ENCODE results near the gene TOM1. TPM values are rescaled to one million over a fixed set of nuclear protein-coding genes. Genes with fewer than 3 reads are reported as not detected.

TOM1 gene
- polyA plus RNA-seq (ENCODE audit: insufficient read length in 12 of 12), result 10 to 100 TPM in 11 of 12 donors, not detected in 1; 23.7 to 43.3 (median 28.9) TPM
- long read RNA-seq, donor 1, transcript TOM1-210 (15 exons, 2,389 nt), result major isoform, 7 of 20 reads
- long read RNA-seq, donor 1, partial matches to known transcripts, result 13 of 20 reads
- long read RNA-seq, donor 1, other reads (novel, unspliced or antisense), result 0 of 20 reads
- long read RNA-seq, donor 2, transcript TOM1-210 (15 exons, 2,389 nt), result major isoform, 5 of 5 reads
- long read RNA-seq, donor 2, partial matches to known transcripts, result 0 of 5 reads
- long read RNA-seq, donor 2, other reads (novel, unspliced or antisense), result 0 of 5 reads
- long read RNA-seq, donor 3, partial matches to known transcripts, result 0 of 4 reads
- long read RNA-seq, donor 3, other reads (novel, unspliced or antisense), result 0 of 4 reads
- long read RNA-seq, donor 4, partial matches to known transcripts, result 0 of 1 reads
- long read RNA-seq, donor 4, other reads (novel, unspliced or antisense), result 0 of 1 reads
- long read RNA-seq, donor 5, transcript TOM1-210 (15 exons, 2,389 nt), result major isoform, 13 of 16 reads
- long read RNA-seq, donor 5, partial matches to known transcripts, result 0 of 16 reads
- long read RNA-seq, donor 5, other reads (novel, unspliced or antisense), result 0 of 16 reads
- long read RNA-seq, donor 6, partial matches to known transcripts, result 0 of 3 reads
- long read RNA-seq, donor 6, other reads (novel, unspliced or antisense), result 0 of 3 reads
- long read RNA-seq, donor 7, partial matches to known transcripts, result 0 of 2 reads
- long read RNA-seq, donor 7, other reads (novel, unspliced or antisense), result 0 of 2 reads
- long read RNA-seq, donor 8, transcript TOM1-210 (15 exons, 2,389 nt), result major isoform, 7 of 15 reads
- long read RNA-seq, donor 8, partial matches to known transcripts, result 6 of 15 reads
- long read RNA-seq, donor 8, other reads (novel, unspliced or antisense), result 0 of 15 reads
- long read RNA-seq, donor 9, partial matches to known transcripts, result 0 of 4 reads
- long read RNA-seq, donor 9, other reads (novel, unspliced or antisense), result 0 of 4 reads
- long read RNA-seq, donor 10, partial matches to known transcripts, result 0 of 6 reads
- long read RNA-seq, donor 10, other reads (novel, unspliced or antisense), result 0 of 6 reads
- long read RNA-seq, donor 11, transcript TOM1-210 (15 exons, 2,389 nt), result major isoform, 5 of 15 reads
- long read RNA-seq, donor 11, partial matches to known transcripts, result 8 of 15 reads
- long read RNA-seq, donor 11, other reads (novel, unspliced or antisense), result 0 of 15 reads

- DNase-seq, result peak; percentile 98
These were observed at the start of gene TOM1 for GRCh38 chr22:35299673-35300499. TOM1 (plus strand) TSS chr22:35299894; CDS start chr22:35299929, 35 bp downstream.

- no peak for DNase-seq
These were observed 49.5 kb upstream of the TOM1 start for GRCh38 chr22:35250156-35250555.

- no peak for DNase-seq
These were observed 45.7 kb upstream of the TOM1 start for GRCh38 chr22:35253946-35254345.

DNA sequence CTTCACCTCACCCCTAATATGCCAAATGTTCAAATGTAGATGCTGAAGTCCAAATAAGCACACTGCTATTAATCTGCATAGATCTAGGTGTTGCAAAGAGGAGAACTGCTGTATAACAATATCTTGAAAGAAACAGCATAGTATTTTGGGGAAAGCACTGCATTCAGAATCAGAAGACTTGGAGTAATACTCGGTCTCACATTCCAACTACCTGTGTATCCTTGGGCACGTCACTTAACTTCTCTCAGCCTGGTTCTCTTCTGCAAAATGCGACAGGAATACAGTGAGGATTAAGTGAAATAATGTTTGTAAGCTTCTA is 42.7 kb upstream of the TOM1 start:
- DNase-seq, result no peak

- peak; percentile 92 for DNase-seq
These were observed 42.1 kb upstream of the TOM1 start, which contains the start of gene HMGXB4 for GRCh38 chr22:35257321-35258190. HMGXB4 (plus strand) TSS chr22:35257493; CDS start chr22:35262391, 4,898 bp downstream.

- peak; percentile 16 for DNase-seq
These were observed 41.3 kb upstream of the TOM1 start for GRCh38 chr22:35258191-35258988.

DNA sequence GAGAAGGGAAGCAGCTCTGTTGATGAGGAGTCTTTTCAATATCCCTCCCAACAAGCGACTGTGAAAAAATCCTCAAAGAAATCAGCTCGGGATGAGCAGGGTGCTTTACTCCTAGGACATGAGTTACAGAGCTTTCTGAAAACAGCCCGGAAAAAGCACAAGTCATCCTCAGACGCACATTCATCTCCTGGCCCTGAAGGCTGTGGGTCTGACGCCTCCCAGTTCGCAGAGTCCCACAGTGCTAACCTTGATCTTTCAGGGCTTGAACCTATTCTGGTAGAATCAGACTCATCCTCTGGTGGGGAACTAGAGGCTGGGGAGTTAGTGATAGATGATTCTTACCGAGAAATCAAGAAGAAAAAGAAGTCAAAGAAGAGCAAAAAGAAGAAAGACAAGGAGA is 34.7 kb upstream of the TOM1 start:
- no peak for DNase-seq

DNA sequence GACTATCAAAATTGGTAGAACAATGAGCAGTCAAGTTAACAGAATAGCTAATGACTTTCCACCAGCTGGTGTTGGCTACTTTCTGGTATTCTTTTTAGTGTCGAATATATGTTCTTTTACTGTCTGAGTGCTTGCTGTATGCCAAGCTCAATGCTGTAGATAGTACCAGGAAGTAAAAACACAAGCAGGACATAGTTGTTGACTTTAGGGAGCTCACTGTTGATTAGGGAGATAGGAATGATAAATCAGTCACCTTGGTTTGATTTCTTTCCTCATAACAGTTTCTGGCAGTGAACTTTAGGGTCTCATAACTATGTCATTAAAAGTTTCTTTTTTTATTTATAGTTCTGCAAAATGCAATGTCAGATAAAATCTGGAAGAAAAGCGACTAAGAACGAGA is 33.4 kb upstream of the TOM1 start:
- no peak for DNase-seq

- DNase-seq, result no peak
These were observed 30.1 kb upstream of the TOM1 start for GRCh38 chr22:35269630-35270029.

DNA sequence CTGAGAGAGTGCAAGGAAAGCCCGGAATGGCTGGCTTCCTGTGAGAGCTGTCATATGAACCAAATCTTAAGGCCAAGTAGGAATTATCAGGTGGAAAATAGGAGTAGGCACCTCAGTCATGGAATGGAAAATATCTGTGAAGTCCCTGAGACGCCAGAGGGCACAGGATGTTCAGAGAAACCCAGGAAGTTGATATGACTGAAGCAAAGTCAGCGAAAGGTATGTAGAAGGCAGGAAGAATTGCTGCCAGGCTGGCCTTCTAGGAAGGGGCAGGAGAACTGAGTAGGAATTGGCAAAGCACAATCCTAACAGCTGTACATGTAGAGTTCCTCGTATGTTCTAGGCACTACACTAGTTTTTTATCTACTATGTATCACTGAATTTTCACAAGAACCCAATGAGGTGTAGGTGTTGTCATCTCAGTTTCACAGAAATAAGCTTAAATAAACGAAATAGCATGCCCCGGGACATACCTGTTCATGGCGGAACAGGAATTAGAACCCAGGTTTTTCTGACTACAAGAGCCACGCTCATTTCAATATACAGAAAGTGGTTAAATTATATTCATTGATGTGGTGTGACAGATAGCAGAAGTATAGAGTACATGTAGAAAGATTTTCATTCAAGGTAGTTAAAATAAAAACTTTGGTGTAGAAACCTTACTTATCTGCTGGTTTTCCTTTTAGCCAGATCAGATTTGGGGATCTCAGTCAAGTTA is 25.4 kb upstream of the TOM1 start:
- no peak for DNase-seq

GRCh38 chr22:35275580-35275979 is 24.1 kb upstream of the TOM1 start:
- no peak for DNase-seq

DNA sequence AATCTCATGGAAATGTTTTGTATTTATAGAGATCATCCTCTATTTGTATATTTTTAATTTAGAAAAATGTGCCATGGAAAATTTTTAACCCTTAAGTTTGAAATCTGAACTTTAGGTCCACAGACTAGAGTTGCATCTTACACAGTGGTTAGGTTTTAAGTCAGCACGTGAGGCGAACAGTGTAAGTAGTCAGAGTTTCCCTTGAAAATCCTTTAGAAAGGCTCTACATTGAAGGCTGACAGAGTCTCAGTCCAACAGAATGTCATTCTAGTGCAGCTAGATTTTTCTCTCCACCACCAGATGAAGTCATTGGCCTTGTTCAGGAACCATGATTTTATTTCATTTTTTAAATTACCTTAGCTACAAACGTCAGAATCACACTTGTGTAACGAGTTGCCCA is 23.7 kb upstream of the TOM1 start:
- DNase-seq, result no peak

- no peak for DNase-seq
These were observed 11.6 kb upstream of the TOM1 start for GRCh38 chr22:35288116-35288515.

- no peak for DNase-seq
These were observed 6.9 kb upstream of the TOM1 start for GRCh38 chr22:35292786-35293185.

GRCh38 chr22:35296051-35296450 is 3.6 kb upstream of the TOM1 start:
- no peak for DNase-seq

GRCh38 chr22:35299217-35299672 is 449 bp upstream of the TOM1 start:
- DNase-seq, result peak; percentile 31

DNA sequence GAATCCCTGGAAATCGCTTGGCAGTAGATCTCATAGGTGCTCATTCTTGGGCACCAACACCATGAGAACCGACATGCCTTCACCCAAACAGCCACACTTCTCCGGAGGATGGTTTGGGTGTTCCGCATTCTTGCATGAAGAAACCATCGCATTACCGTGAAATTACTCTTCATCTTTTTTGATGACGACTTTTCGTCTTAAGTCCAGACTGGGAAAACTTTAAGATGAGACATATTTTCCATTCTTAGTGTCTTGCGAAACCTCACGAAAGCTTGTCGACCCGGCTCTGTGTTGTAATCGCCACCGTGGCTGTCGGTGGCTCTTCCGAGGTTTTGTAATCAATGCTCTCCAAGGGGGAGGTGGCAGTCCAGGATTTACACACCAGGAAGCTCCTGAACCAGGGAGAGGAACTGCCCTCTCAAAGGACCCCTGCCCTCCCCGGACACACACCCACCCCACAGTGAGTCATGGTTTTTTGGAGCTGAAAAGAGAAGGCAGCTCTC is 1.7 kb downstream of the TOM1 start:
- DNase-seq, result no peak

- DNase-seq, result no peak
These were observed 3.4 kb downstream of the TOM1 start for GRCh38 chr22:35303029-35303624.
